Erythroblast (primary cell): ENCODE data around the gene TSGA10.

Experiments used
- GATA1 ChIP-seq: IDR thresholded peaks from 2 replicates; pipeline ENCODE4 v1.6.1; 2011; ENCODE audit warnings: low read depth, mild to moderate bottlenecking, control low read depth, low read length, moderate library complexity
- POLR2A ChIP-seq: IDR thresholded peaks from 2 replicates; pipeline ENCODE4 v1.6.1; 2011; ENCODE audit warnings: mild to moderate bottlenecking, low read length

GRCh38 chr2:98952966-98953365 lies 201.8 kb downstream of the TSGA10 start:
- no peak for TF ChIP-seq POLR2A
- no peak for TF ChIP-seq GATA1
